Neural cell (in vitro differentiated cells): ENCODE results near the gene CPB2. TPM values are rescaled to one million over a fixed set of nuclear protein-coding genes. Genes with fewer than 3 reads are reported as not detected.

Source experiments
- H2AFZ ChIP-seq: fragments of 200-600, 300-800 bp; sonication (generic), shearing (Covaris generic); 2 replicates; pipeline ENCODE4 v1.6.0; 2014; ENCODE audit warnings: low read depth, mild to moderate bottlenecking, antibody characterized with exemption, low read length, moderate library complexity
- H3F3A ChIP-seq: fragments of 200-600 bp; shearing (Covaris generic); 2 replicates; pipeline ENCODE4 v1.6.1; 2016; ENCODE audit warnings: mild to moderate bottlenecking, moderate library complexity, mixed read lengths, antibody characterized with exemption, low read length; ENCODE audit not compliant: insufficient read depth, poor library complexity, severe bottlenecking
- H3K27ac ChIP-seq: fragments of 200-600, 300-800 bp; sonication (generic), shearing (Covaris generic); 2 replicates; pipeline ENCODE4 v1.5.1; 2014; ENCODE audit warnings: mild to moderate bottlenecking, low read length, moderate library complexity
- H3K27me3 ChIP-seq: fragments of 300-800, 200-600 bp; sonication (generic), shearing (Covaris generic); 2 replicates; pipeline ENCODE4 v1.6.0; 2014; ENCODE audit warnings: mild to moderate bottlenecking, low read depth, low read length, moderate library complexity; ENCODE audit not compliant: insufficient read depth
- H3K36me3 ChIP-seq: fragments of 300-800, 200-600 bp; sonication (generic), shearing (Covaris generic); 2 replicates; pipeline ENCODE4 v1.5.1; 2014; ENCODE audit warnings: mild to moderate bottlenecking, antibody characterized with exemption, low read length, moderate library complexity; ENCODE audit not compliant: insufficient read depth
- H3K4me2 ChIP-seq: fragments of 300-800, 200-600 bp; sonication (generic), shearing (Covaris generic); 2 replicates; pipeline ENCODE4 v1.6.0; 2014; ENCODE audit warnings: mild to moderate bottlenecking, low read length
- H3K4me3 ChIP-seq: fragments of 300-800, 200-600 bp; sonication (generic), shearing (Covaris generic); 2 replicates; pipeline ENCODE4 v1.5.1; 2014; ENCODE audit warnings: mild to moderate bottlenecking, low read length, moderate library complexity
- H3K79me2 ChIP-seq: fragments of 200-600 bp; shearing (Covaris generic); replicated peaks from 2 replicates; pipeline ENCODE4 v1.6.0; 2014; ENCODE audit warnings: mild to moderate bottlenecking, low read length, moderate library complexity; ENCODE audit not compliant: insufficient read depth
- H3K9ac ChIP-seq: fragments of 300-800, 200-600 bp; sonication (generic), shearing (Covaris generic); 2 replicates; pipeline ENCODE4 v1.6.1; 2016; ENCODE audit warnings: mild to moderate bottlenecking, low read length, mixed read lengths
- H3K9me2 ChIP-seq: fragments of 200-600 bp; shearing (Covaris generic); 2 replicates; pipeline ENCODE4 v1.6.1; 2016; ENCODE audit warnings: mild to moderate bottlenecking, low read length, mixed read lengths; ENCODE audit not compliant: insufficient read depth
- H3K9me3 ChIP-seq: fragments of 200-600, 300-800 bp; sonication (generic), shearing (Covaris generic); 2 replicates; pipeline ENCODE4 v1.6.1; 2016; ENCODE audit warnings: mild to moderate bottlenecking, mixed run types, low read length, moderate library complexity, mixed read lengths
- H4K20me1 ChIP-seq: fragments of 200-600 bp; shearing (Covaris generic); 2 replicates; pipeline ENCODE4 v1.6.1; 2016; ENCODE audit warnings: mild to moderate bottlenecking, mixed run types; ENCODE audit not compliant: insufficient read depth
- EP300 ChIP-seq: fragments of 450-650 bp; conservative IDR thresholded peaks from 2 replicates; pipeline ENCODE4 v1.6.1; 2014; ENCODE audit warnings: antibody characterized with exemption, mild to moderate bottlenecking, moderate library complexity; ENCODE audit not compliant: poor library complexity, severe bottlenecking
- EZH2 ChIP-seq: fragments of 200-600, 300-800 bp; shearing (Covaris generic), sonication (generic); IDR thresholded peaks from 2 replicates; pipeline ENCODE4 v1.6.1; 2014; ENCODE audit warnings: antibody characterized with exemption, low read length, borderline replicate concordance, mild to moderate bottlenecking; ENCODE audit not compliant: insufficient read depth, poor library complexity, severe bottlenecking
- MXI1 ChIP-seq: fragments of 450-650 bp; conservative IDR thresholded peaks from 2 replicates; pipeline ENCODE4 v1.6.1; 2014; ENCODE audit warnings: antibody characterized with exemption, mild to moderate bottlenecking; ENCODE audit not compliant: poor library complexity, severe bottlenecking
- POLR2AphosphoS5 ChIP-seq: IDR thresholded peaks from 2 replicates; pipeline ENCODE4 v1.6.1; 2012
- RAD21 ChIP-seq: fragments of 450-650 bp; conservative IDR thresholded peaks from 2 replicates; pipeline ENCODE4 v1.6.1; 2014; ENCODE audit warnings: antibody characterized with exemption, mild to moderate bottlenecking, moderate library complexity
- SMC3 ChIP-seq: fragments of 450-650 bp; conservative IDR thresholded peaks from 2 replicates; pipeline ENCODE4 v1.6.1; 2014; ENCODE audit warnings: antibody characterized with exemption, mild to moderate bottlenecking, moderate library complexity; ENCODE audit not compliant: poor library complexity
- polyA plus RNA-seq: library from polyadenylated mRNA; depleted of rRNA; stranded (reverse); fragments of >200 nt; gene quantifications from 2 replicates; pipeline ENCODE4 v1.2.3, GENCODE V29; 2014
- TF ChIP-seq, protein P1 (sequence below): IDR thresholded peaks from 2 replicates; pipeline ENCODE4 v1.6.1; 2012; ENCODE audit warnings: borderline replicate concordance
- TF ChIP-seq, protein P2 (sequence below): fragments of 450-650 bp; IDR thresholded peaks from 2 replicates; pipeline ENCODE4 v1.5.1; 2014; ENCODE audit warnings: antibody characterized with exemption, mild to moderate bottlenecking, moderate library complexity; ENCODE audit not compliant: poor library complexity, severe bottlenecking

CPB2 gene
- polyA plus RNA-seq, 1 donor from 2014 or later = not detected

DNA sequence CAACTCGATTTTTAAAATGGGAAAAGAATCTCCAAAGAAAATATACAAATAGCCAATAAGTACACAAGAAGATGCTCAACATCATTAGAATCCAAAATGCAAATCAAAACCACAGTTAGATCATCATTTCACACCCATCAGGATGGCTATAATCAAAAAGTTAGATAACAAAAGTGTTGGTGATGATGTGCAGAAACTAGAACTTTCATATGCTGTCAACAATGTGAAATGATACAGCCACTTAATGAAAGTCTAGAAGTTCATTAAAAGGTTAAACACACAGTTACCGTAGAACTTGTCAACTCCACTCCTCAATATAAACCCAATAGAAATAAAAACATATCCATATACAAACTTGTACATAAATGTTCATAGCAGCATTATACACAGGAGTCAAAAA lies 64.1 kb downstream of the CPB2 start:
- H4K20me1 ChIP-seq = no peaks in the 10 kb centered on the region
- no peaks in the 10 kb centered on the region for H3F3A ChIP-seq
- H3K27me3 ChIP-seq = no peaks in the 10 kb centered on the region
- no peak overlapping the region for H2AFZ ChIP-seq
- no peak overlapping the region for H3K9ac ChIP-seq
- H3K9me3 ChIP-seq = no peaks in the 10 kb centered on the region
- H3K9me2 ChIP-seq = no peaks in the 10 kb centered on the region
- peaks cover 4% of the 10 kb centered on the region for H3K36me3 ChIP-seq
- no peak for TF ChIP-seq EZH2
- TF ChIP-seq, protein P1, sequence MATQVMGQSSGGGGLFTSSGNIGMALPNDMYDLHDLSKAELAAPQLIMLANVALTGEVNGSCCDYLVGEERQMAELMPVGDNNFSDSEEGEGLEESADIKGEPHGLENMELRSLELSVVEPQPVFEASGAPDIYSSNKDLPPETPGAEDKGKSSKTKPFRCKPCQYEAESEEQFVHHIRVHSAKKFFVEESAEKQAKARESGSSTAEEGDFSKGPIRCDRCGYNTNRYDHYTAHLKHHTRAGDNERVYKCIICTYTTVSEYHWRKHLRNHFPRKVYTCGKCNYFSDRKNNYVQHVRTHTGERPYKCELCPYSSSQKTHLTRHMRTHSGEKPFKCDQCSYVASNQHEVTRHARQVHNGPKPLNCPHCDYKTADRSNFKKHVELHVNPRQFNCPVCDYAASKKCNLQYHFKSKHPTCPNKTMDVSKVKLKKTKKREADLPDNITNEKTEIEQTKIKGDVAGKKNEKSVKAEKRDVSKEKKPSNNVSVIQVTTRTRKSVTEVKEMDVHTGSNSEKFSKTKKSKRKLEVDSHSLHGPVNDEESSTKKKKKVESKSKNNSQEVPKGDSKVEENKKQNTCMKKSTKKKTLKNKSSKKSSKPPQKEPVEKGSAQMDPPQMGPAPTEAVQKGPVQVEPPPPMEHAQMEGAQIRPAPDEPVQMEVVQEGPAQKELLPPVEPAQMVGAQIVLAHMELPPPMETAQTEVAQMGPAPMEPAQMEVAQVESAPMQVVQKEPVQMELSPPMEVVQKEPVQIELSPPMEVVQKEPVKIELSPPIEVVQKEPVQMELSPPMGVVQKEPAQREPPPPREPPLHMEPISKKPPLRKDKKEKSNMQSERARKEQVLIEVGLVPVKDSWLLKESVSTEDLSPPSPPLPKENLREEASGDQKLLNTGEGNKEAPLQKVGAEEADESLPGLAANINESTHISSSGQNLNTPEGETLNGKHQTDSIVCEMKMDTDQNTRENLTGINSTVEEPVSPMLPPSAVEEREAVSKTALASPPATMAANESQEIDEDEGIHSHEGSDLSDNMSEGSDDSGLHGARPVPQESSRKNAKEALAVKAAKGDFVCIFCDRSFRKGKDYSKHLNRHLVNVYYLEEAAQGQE = no peak
- TF ChIP-seq MXI1 = no peak
- TF ChIP-seq RAD21 = no peak
- H3K79me2 ChIP-seq = peaks cover 37% of the 10 kb centered on the region
- H3K4me2 ChIP-seq = no peak overlapping the region
- H3K27ac ChIP-seq = no peak overlapping the region
- H3K4me3 ChIP-seq = no peak overlapping the region

DNA sequence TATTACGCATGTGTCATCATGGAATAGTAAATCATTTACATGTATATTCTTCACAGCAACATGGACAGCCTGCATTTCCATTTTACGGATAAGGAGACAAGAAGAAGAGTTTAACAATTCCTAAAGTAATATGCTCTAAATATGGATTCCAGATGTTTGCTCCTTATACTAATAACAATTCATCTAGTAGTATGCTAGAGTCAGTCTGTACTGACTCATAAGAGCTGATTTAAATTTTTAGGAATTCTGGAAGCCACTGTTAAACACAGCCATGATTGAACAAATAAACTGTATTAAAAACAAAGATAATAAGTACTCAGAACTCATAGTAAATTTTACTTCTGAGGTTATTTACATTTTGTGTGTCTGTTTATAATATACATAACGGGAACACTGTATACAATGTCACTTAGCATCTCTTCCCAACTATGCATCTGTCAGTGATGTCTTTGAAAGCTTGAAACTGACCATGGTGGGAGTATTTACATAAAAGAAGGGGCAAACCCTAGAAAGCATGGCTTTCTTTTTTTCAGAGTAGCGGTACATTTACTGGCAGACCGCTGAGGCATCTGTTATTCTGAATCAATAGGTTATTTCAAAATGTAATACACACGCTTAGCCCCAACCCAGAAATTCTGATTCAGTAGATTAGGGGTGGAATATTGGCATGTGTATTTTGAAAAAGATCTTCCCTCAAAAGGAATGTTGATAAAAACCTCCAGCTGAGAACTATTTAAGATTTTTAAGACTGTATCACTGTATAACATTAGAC lies 65.2 kb downstream of the CPB2 start:
- H3K27ac ChIP-seq = no peak overlapping the region
- peaks cover 4% of the 10 kb centered on the region for H3K36me3 ChIP-seq

GRCh38 chr13:46038296-46038695 lies 66.5 kb downstream of the CPB2 start:
- no peaks in the 10 kb centered on the region for H3K27me3 ChIP-seq
- no peak overlapping the region for H2AFZ ChIP-seq
- no peaks in the 10 kb centered on the region for H4K20me1 ChIP-seq
- H3F3A ChIP-seq = no peaks in the 10 kb centered on the region
- H3K79me2 ChIP-seq = peaks cover 13% of the 10 kb centered on the region
- no peak overlapping the region for H3K4me3 ChIP-seq
- no peak overlapping the region for H3K9ac ChIP-seq
- H3K9me3 ChIP-seq = no peaks in the 10 kb centered on the region
- peaks cover 4% of the 10 kb centered on the region for H3K36me3 ChIP-seq
- no peak overlapping the region for H3K27ac ChIP-seq
- no peak overlapping the region for H3K4me2 ChIP-seq
- H3K9me2 ChIP-seq = no peaks in the 10 kb centered on the region
- TF ChIP-seq EP300 (no peak), SMC3 (no peak), RAD21 (no peak), MXI1 (no peak), EZH2 (no peak), POLR2AphosphoS5 (no peak)
- TF ChIP-seq, protein P1 = no peak

More for the DNA sequence above, 65.2 kb downstream of the CPB2 start:
- H3F3A ChIP-seq = no peaks in the 10 kb centered on the region
- H4K20me1 ChIP-seq = no peaks in the 10 kb centered on the region
- H3K9me2 ChIP-seq = no peaks in the 10 kb centered on the region
- peaks cover 25% of the 10 kb centered on the region for H3K79me2 ChIP-seq
- no peak overlapping the region for H3K4me3 ChIP-seq
- no peak for TF ChIP-seq EP300
- TF ChIP-seq SMC3 = no peak
- TF ChIP-seq, protein P2, sequence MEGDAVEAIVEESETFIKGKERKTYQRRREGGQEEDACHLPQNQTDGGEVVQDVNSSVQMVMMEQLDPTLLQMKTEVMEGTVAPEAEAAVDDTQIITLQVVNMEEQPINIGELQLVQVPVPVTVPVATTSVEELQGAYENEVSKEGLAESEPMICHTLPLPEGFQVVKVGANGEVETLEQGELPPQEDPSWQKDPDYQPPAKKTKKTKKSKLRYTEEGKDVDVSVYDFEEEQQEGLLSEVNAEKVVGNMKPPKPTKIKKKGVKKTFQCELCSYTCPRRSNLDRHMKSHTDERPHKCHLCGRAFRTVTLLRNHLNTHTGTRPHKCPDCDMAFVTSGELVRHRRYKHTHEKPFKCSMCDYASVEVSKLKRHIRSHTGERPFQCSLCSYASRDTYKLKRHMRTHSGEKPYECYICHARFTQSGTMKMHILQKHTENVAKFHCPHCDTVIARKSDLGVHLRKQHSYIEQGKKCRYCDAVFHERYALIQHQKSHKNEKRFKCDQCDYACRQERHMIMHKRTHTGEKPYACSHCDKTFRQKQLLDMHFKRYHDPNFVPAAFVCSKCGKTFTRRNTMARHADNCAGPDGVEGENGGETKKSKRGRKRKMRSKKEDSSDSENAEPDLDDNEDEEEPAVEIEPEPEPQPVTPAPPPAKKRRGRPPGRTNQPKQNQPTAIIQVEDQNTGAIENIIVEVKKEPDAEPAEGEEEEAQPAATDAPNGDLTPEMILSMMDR = no peak
- no peak for TF ChIP-seq POLR2AphosphoS5
- no peak overlapping the region for H3K4me2 ChIP-seq
- no peaks in the 10 kb centered on the region for H3K9me3 ChIP-seq
- H3K9ac ChIP-seq = no peak overlapping the region
- H2AFZ ChIP-seq = no peak overlapping the region
- H3K27me3 ChIP-seq = no peaks in the 10 kb centered on the region
